ENCODE results near the gene RCOR3.

DNA sequence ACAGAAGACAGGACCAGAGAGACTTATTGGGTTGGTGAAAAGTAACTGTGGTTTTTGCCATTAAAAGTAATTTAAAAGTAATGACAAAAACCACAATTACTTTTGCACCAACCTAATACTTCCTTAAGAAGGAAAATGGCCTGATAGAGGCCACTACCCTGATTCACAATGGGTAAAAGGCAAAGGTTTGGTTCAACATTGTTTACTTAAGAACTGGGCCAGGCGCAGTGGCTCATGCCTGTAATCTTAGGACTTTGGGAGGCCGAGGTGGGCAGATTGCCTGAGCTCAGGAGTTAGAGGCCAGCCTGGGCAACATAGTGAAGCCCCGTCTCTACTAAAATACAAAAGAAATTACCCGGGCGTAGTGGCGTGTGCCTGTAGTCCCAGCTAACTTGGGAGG lies 48.2 kb upstream of the RCOR3 start:
- no peak for TF ChIP-seq BRCA1 (IDR thresholded peaks at IDR 0.05; ENCODE audit: low read depth, low read length)
- no peak for TF ChIP-seq CTCF (IDR thresholded peaks at IDR 0.05; ENCODE audit: control extremely low read depth in 1 of 3, insufficient read depth in 1 of 3, low read depth in 1 of 3, low read length in 3 of 3)
- no peak for TF ChIP-seq CEBPB (IDR thresholded peaks at IDR 0.05; ENCODE audit: low read depth, low read length)
- no peak for TF ChIP-seq E2F6 (IDR thresholded peaks at IDR 0.05)
- TF ChIP-seq POLR2AphosphoS5 (IDR thresholded peaks at IDR 0.05; ENCODE audit: low read depth, low read length), result no peak
- no peak for TF ChIP-seq POLR2A (IDR thresholded peaks at IDR 0.05; ENCODE audit: control extremely low read depth in 1 of 2, low read depth in 2 of 2, low read length in 2 of 2)
- TF ChIP-seq, protein P1, sequence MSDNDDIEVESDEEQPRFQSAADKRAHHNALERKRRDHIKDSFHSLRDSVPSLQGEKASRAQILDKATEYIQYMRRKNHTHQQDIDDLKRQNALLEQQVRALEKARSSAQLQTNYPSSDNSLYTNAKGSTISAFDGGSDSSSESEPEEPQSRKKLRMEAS (IDR thresholded peaks at IDR 0.05), result no peak
- TF ChIP-seq, protein P2, sequence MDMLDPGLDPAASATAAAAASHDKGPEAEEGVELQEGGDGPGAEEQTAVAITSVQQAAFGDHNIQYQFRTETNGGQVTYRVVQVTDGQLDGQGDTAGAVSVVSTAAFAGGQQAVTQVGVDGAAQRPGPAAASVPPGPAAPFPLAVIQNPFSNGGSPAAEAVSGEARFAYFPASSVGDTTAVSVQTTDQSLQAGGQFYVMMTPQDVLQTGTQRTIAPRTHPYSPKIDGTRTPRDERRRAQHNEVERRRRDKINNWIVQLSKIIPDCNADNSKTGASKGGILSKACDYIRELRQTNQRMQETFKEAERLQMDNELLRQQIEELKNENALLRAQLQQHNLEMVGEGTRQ (IDR thresholded peaks at IDR 0.05; ENCODE audit: low read length), result no peak
- TF ChIP-seq SIN3A (conservative IDR thresholded peaks at IDR 0.05 in 1 of 2, IDR thresholded peaks at IDR 0.05 in 1 of 2; ENCODE audit: low read depth in 1 of 2, low read length in 2 of 2), result no peak
- no peak for TF ChIP-seq YY1 (IDR thresholded peaks at IDR 0.05; ENCODE audit: low read depth, low read length)
